ENCODE results near the gene GFM2. TPM values are rescaled to one million over a fixed set of nuclear protein-coding genes. Genes with fewer than 3 reads are reported as not detected.

Gene GFM2
- total and polyA plus RNA-seq, 2 of the 8 experiments (the other 6 are each of a cell fraction or from before 2014, with no cell fraction given), result 17.8 to 30.6 TPM

GRCh38 chr5:74778609-74779008, 11.7 kb upstream of the GFM2 start:
- no peak overlapping the region for H2BK15ac ChIP-seq (ENCODE audit: low read length)
- TF ChIP-seq POLR2AphosphoS5 (IDR thresholded peaks at IDR 0.05; ENCODE audit: low read depth, low read length), result no peak
- no peak for TF ChIP-seq CBX5 (IDR thresholded peaks at IDR 0.05; ENCODE audit: low read depth, low read length)
- no peak for TF ChIP-seq E2F6 (IDR thresholded peaks at IDR 0.05)
- no peak for TF ChIP-seq BCL11A (IDR thresholded peaks at IDR 0.05; ENCODE audit: low read depth in 2 of 2, low read length in 2 of 2)
- no peak for TF ChIP-seq TEAD4 (IDR thresholded peaks at IDR 0.05; ENCODE audit: low read depth, low read length)
- no peak for TF ChIP-seq PHF8 (conservative IDR thresholded peaks at IDR 0.05; ENCODE audit: low read depth, low read length)
- no peak for TF ChIP-seq SP4 (IDR thresholded peaks at IDR 0.05; ENCODE audit: low read length)
- no peak for TF ChIP-seq POLR2A (IDR thresholded peaks at IDR 0.05; ENCODE audit: control extremely low read depth in 1 of 2, low read depth in 2 of 2, low read length in 2 of 2)
- no peak for TF ChIP-seq SIRT6 (IDR thresholded peaks at IDR 0.05; ENCODE audit: low read length)
- TF ChIP-seq RNF2 (IDR thresholded peaks at IDR 0.05; ENCODE audit: borderline replicate concordance, low read depth, low read length, missing control alignments, poor library complexity, severe bottlenecking), result no peak
- TF ChIP-seq POU5F1 (IDR thresholded peaks at IDR 0.05; ENCODE audit: low read depth, low read length), result no peak
- H4K8ac ChIP-seq (ENCODE audit: extremely low read depth, insufficient read depth, low read length), result no peak overlapping the region
- no peak overlapping the region for H2BK120ac ChIP-seq (replicated peaks; ENCODE audit: low read depth, low read length)
- WGBS, 2 experiments (ENCODE audit: extremely low coverage in 1 of 2, insufficient coverage in 1 of 2, insufficient read length in 1 of 2, insufficient replicate concordance in 2 of 2, low coverage in 1 of 2, low lambda C conversion rate in 2 of 2, missing lambda C conversion rate in 1 of 2), result 96% methylated on average over 2 of the region's 2 CpGs; no CpG with 5 or more reads in 1 of the 2 experiments
- no peak overlapping the region for H3K23ac ChIP-seq (ENCODE audit: insufficient read length)
- no peak overlapping the region for H3K27ac ChIP-seq (ENCODE audit: low read depth, low read length)
- no peak overlapping the region for H3K4ac ChIP-seq (replicated peaks; ENCODE audit: insufficient read length, low read depth, low read length)
- H3K4me2 ChIP-seq (ENCODE audit: insufficient read depth in 1 of 2, low read depth in 2 of 2, low read length in 2 of 2), result no peak overlapping the region
- H2AFZ ChIP-seq (ENCODE audit: low read length), result no peak overlapping the region
- CTCF ChIA-PET (ENCODE audit: partially characterized antibody), result no interaction called here
- H3K4me3 ChIP-seq (ENCODE audit: extremely low read depth in 1 of 4, insufficient read depth in 2 of 4, low read depth in 3 of 4, low read length in 4 of 4), result no peak overlapping the region
- H3K27me3 ChIP-seq (replicated peaks in 1 of 4; ENCODE audit: control insufficient read depth in 3 of 4, extremely low read depth in 1 of 4, insufficient read depth in 3 of 4, low read length in 3 of 4), result no peaks in the 10 kb centered on the region
- H2AK5ac ChIP-seq (ENCODE audit: low read depth, low read length), result no peak overlapping the region
- DNase-seq (ENCODE audit: low read depth in 1 of 2, low spot score in 2 of 2) (no peak), FAIRE-seq (no peak)
- H2BK12ac ChIP-seq (ENCODE audit: low read depth, low read length), result no peak overlapping the region
- H3K56ac ChIP-seq (replicated peaks; ENCODE audit: insufficient read length, low read depth, low read length), result no peak overlapping the region
- H2BK20ac ChIP-seq (ENCODE audit: low read length), result no peak overlapping the region
- no peak overlapping the region for H4K91ac ChIP-seq (replicated peaks; ENCODE audit: insufficient read length, low read length)
- no peak overlapping the region for H3K14ac ChIP-seq (ENCODE audit: insufficient read length)
- H3K18ac ChIP-seq (ENCODE audit: extremely low read depth, low read length), result no peak overlapping the region
- H2BK5ac ChIP-seq (ENCODE audit: low read depth, low read length), result no peak overlapping the region
- no peak overlapping the region for H3K9ac ChIP-seq (replicated peaks in 1 of 4; ENCODE audit: extremely low read depth in 1 of 4, low read depth in 3 of 4, low read length in 3 of 4)
- no peaks in the 10 kb centered on the region for H3K23me2 ChIP-seq (ENCODE audit: low read depth, low read length)
- H3K36me3 ChIP-seq (ENCODE audit: control insufficient read depth in 2 of 4, insufficient read depth in 4 of 4, low read length in 3 of 4), result peaks cover 3 to 92% (median 33%) of the 10 kb centered on the region in 4 experiments; a peak in 7 of 8 replicates
- POLR2A ChIA-PET (ENCODE audit: partially characterized antibody), result no interaction called here
- no peak overlapping the region for H4K5ac ChIP-seq (ENCODE audit: insufficient read length, low read depth, low read length)
- no peaks in the 10 kb centered on the region for H3K79me2 ChIP-seq (ENCODE audit: control insufficient read depth in 1 of 2, insufficient read depth in 2 of 2, low read length in 2 of 2)
- no peaks in the 10 kb centered on the region for H4K20me1 ChIP-seq (replicated peaks in 1 of 2; ENCODE audit: control insufficient read depth in 1 of 2, insufficient read depth in 2 of 2, low read length in 2 of 2)
- H3K4me1 ChIP-seq (replicated peaks in 1 of 4; ENCODE audit: control insufficient read depth in 3 of 4, insufficient read depth in 4 of 4, low read length in 3 of 4), result no peaks in the 10 kb centered on the region
- no peaks in the 10 kb centered on the region for H3K79me1 ChIP-seq (ENCODE audit: low read depth, low read length)
- H3K9me3 ChIP-seq (ENCODE audit: insufficient read depth in 2 of 2, low read depth in 1 of 2, low read length in 1 of 2), result no peaks in the 10 kb centered on the region
